ENCODE measurements around the gene CFAP119.

GRCh38 chr16:30721167-30721566 is 40.7 kb downstream of the CFAP119 start:
- no peak for TF ChIP-seq POLR2A (IDR thresholded peaks at IDR 0.05)
- no peak for TF ChIP-seq CTCF (IDR thresholded peaks at IDR 0.05)
